ENCODE measurements around the gene ERC2.
A peak's percentile ranks its signal among the peaks of the same experiment; 100 is the strongest.

Gene ERC2

DNA sequence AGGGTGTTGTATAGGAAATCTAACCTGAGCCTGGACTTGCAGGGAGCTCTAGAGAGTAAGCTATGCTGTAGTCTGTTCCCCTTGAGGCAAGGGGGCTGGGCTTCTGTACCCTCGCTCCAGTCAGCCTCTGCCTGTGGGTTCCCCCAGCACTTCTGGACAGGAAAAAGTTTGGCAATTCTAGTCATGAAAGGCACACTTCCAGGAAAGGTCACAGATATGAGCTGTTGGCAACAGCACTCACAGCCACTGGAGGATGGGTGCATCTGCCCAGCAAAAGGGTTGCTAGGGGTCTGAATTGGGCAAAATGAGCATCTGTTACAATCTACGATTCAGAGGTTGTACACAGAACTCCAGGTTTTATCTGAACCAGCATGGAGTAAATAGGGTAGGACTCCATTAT lies 281.2 kb downstream of the ERC2 start:
- DNase-seq (ENCODE audit: low spot score), result no peak

DNA sequence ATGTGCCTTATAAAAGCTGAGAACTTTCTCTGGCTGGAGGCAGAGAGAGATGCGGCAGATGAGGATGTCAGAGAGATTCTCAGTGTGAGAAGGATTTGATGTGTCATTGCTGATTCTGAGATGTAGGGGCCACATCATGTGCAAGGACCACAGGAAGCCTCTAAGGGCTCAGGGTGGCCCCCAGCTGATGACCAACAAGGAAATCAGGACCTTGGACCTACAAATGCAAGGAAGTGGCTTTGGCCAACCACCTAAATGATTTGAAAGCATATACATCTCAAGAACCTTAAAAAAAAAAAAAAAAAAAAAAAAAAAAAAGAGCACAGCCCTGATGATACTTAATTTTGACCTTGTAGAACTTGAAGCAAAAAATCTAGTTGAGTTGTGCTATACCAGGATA lies 282.4 kb downstream of the ERC2 start:
- no peak for DNase-seq (ENCODE audit: low spot score)

DNA sequence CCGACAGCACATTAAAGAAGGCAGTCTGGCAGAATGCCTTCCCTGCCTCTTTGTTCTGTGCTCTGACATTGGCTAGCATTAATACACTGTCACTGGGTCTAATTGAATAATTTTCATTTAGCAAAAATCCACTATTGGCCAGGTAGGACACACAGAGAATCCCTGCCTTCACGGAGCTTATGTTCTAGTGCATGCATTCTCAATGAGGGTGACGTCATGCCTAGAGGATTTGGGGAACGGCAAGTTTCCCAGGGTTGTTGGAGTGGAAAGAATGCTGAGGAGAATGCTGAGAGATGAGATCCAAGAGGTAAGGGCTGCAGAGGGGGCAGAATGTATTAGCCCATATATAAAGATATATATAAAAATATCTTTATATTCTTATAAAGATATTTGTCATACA lies 284.7 kb downstream of the ERC2 start:
- no peak for DNase-seq (ENCODE audit: low spot score)

DNA sequence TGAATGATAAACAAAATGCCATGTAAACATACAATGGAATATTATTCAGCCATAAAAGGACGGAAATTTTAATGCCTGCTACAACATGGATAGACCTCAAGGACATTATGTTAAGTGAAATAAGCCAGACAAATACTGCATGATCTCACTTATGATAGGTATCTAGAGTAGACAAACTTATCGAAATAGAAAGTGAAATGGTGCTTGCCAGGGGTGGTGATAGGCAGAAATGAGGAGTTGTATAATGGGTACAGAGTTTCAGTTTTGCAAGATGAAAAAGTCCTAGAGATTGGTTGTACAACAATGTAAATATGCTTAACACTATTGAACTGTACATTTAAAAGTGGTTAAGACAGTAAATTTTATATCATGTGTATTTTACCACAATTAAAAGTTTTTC lies 287.8 kb downstream of the ERC2 start:
- DNase-seq (ENCODE audit: low spot score), result no peak

DNA sequence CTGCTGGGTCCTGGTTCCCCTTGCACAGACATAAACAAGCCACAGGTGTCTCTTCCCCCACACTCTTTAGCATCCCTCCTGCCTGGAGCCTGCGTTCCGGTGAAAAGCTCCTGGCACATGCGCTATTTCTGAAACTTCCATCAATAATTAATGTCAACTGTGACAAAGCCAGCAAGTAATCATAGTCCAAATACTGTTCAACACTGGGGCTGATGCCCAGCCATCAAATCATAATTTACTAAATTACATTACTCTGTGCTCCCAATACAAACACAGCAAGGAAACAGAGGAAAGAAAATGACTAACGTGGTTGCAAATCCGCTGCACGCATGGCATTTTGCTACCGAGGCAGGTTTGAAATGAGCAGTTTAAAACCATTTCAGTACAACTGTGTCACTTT lies 294.7 kb downstream of the ERC2 start:
- DNase-seq (ENCODE audit: low spot score), result no peak

DNA sequence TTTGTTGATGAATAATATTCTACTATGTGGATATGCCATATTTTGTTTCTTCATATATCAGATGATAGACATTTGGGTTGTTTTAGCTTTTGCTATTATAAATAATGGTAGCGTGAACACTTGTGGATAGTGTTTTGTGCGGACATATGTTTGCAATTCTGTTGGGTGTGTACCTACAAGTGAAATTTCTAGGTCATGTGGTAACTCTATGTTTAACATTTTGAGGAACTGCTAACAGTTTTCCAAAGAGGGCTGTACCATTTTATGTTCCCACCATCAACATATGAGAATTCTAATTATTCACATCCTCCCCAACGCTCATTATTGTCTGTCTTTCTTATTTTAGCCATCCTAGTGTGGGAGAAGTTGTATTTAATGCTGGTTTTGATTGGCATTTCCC lies 303.8 kb downstream of the ERC2 start:
- no peak for DNase-seq (ENCODE audit: low spot score)

DNA sequence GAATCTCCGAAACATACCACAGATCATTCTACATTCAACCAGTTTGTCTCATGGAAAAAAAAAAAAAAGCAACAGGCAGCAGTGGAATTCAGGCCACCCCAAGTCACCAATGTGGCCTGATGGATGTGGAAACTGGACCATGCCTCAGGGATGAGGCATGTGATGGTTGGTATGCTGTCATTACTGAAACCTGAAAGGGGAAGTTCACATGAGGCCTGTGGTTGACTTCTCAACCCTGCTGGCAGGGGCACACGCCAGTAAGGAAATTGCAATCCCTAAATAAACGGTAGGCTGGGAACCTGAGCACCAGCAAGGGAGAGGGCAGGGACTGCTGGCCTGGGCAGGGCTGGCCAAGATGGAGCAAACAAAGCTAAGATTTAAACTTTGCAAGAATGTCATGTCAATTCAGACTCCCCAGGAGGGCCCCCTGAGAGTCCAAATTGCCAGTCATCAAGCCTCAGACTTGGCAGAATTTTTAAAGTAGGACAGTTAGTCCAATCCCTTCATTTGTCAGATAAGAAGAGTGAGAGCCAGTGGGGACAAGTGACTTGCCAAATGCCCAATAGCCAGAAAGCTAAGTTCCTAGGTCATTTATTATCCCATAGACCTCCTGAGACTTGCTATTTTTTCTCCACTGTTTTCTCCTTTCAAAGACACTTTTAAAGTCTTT lies 310.4 kb downstream of the ERC2 start:
- no peak for DNase-seq (ENCODE audit: low spot score)

DNA sequence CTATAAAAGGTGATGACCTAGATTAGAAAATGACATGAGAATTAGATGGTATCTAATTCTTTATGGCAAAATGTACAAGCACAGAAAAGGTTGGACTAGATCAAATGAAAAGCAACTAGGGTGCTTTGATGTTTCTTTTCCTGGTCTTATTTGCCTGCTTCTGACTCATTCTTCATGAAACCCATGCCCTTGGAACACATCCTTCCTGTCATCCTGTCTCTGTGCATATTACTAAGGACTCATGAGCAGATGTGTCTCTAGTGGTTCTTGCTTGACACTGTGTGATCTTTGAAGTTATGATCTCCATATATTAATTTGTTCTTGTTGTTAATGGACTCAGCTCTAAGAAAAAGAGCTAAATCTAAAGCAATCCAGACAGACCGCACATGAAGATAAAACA lies 314.0 kb downstream of the ERC2 start:
- DNase-seq (ENCODE audit: low spot score), result no peak

DNA sequence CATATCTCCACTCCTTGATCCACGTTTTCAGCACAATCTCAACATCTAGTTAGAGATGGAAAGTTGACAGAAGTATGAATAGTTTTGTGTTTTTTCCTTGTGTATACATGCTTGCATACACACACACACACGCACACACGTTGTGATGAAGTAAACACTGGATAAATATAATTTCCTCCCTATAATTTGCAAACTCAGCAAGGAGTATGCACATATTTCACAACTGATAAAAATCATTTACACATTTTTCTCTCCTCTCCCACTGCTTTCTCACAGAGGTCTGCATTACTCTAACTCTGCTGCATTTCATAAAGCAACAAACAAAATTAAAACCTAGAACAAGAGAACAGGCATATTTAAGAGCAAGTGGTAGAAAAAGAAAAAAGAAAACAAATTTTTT lies 320.9 kb downstream of the ERC2 start:
- DNase-seq (ENCODE audit: low spot score), result no peak

DNA sequence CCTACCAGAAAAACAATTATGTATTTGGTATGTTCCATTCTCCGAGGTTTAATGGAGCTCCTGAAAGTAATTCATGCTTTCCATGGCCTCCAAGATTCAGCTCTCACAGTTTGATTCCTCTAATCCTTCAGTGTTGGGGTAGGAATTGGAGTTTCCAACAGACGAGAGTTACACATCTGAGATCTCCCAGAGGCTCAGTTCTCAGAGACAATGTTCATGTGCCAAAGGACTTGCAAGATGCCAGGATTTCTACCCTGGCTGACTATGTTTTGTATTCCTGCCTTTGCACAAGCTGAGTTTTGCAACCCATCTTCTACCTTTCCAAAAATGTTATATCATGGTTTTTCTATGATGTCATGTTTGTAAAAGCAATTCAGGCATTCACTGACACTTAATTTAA lies 322.9 kb downstream of the ERC2 start:
- DNase-seq (ENCODE audit: low spot score), result no peak

DNA sequence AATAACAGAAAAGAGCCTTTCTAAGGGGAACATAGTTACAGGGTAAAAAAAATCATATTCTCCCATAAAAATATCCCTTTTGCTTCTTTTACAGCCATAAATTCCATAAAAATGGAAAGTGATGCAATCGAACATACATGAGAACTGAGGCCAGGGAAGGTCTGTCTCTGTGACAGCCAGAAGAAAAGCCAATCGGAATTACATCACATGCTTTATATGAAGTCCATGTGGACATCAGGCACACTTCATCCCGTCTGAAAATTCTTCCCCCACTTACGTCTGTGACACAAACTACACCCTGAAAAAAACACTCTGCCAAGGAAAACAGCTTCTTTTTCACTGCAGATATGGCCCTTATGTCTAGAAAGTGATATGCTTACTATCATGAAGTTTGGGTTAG lies 323.5 kb downstream of the ERC2 start:
- DNase-seq (ENCODE audit: low spot score), result no peak

DNA sequence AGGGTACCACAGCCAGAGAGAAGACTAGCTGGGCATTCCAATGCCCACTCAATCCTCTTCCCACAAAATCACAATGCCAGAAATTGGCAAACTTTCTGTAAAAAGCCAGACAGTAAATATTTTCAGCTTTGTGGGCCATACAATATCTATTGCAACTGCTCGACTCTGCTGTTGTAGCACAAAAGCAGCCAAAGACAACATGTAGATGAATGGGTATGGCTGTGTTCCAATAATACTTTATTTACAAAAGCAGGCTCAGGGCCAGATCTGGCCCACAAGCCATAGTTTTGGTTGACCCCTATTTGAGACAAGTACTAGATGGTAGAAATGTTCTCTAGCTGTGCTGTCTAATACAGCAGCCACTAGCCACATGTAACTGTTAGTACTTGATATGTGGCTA lies 330.9 kb downstream of the ERC2 start:
- DNase-seq (ENCODE audit: low spot score), result no peak

DNA sequence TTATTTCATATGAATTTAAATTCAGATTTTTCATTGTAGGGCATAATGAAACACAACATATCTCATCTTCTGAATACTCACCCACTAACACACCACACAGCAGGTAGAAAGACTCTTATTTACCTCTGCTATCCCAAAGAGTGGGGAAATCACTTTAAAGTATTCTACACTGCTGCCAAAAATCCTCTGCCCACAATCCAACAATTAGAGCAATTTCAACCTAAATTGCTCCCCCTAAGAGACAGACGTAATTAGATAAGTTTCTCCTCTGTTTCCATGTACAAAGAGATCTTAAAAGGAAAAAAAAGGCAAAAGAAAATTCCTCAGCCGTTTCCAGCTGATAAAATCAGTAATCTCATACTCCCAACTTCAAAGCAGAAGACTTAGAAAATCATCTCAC lies 331.8 kb downstream of the ERC2 start:
- no peak for DNase-seq (ENCODE audit: low spot score)

DNA sequence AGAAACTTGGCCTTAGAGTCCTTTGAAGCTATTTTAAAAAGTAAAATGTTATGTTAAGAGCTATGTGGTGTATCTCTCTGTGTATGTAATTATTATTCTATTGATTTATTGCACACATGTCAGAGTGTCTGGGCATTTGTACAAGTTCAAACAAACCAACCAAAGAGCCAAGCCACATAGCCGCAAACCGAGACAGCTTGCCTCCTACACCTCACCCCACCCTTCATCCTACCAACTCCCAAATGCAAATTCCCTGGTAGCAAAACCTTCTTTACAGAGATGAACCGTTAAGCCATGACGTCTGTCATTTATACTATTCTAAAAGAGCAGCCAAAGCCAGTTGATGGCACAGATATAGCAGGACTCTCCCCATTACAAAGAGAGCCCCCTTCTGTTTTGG lies 332.3 kb downstream of the ERC2 start:
- DNase-seq (ENCODE audit: low spot score), result no peak

DNA sequence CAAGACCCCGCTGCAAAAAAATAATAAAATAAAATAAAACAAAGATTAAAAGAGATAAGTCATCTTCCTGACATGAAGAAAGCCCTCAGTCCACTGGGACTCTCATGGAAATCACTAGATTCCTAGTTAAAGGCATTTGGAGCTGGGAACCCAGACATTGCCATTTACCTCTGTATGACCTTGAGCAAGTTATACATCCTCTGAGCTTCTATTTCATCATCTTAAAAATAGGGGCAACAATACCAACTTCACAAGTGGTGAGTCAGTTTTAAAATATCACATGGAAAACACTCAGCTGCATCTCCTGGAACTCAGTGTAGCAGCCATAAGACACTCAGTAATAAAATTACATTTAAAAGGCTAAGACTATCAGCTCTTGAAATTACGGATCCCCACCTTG lies 334.8 kb downstream of the ERC2 start:
- no peak for DNase-seq (ENCODE audit: low spot score)

DNA sequence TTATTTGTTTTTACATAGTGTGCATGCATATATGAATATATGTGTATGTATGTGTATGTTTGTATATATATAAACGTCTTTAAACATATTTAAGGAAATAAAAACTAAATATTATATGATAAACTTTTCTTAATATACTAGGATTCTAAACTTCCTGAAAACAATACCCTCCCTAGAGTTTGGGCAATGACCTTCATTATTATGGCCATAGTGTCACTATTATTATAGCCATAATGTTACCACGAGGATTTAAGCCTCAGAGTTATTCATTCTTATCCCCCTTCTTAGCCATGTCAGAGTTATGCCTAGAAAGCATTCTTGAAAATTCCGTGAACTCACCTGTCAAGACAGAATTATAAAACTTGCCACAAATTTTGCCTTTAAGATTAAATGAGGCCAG lies 335.5 kb downstream of the ERC2 start:
- DNase-seq (ENCODE audit: low spot score), result no peak

DNA sequence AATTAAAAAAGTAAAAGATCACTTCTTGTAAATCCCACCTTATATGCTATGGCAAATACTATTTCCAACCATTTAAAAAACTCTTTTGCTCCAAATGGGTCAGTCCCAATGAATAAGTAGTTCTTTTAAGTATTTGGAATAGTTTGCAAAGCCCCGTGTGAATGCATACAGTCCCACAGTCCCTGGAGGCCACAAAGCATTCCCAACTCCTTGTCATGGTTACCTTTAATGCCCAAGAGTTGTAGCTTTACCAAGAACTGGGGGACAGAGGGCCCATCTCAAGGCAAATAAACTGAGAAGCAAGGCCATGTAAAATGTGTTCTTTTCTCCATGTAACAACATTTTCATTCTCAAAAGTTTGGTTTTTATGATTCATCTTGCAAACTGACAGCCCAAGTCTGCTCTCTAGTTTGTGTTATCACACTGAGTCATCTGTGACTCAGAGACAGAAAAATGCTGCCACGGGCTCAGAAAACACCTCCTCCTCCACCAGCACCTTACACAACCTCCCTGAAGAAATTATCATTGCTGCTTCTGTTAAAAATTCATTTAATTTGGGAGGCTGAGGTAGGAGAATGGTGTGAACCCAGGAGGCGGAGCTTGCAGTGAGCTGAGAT lies 336.2 kb downstream of the ERC2 start:
- peak; percentile 53 for DNase-seq (ENCODE audit: low spot score)

DNA sequence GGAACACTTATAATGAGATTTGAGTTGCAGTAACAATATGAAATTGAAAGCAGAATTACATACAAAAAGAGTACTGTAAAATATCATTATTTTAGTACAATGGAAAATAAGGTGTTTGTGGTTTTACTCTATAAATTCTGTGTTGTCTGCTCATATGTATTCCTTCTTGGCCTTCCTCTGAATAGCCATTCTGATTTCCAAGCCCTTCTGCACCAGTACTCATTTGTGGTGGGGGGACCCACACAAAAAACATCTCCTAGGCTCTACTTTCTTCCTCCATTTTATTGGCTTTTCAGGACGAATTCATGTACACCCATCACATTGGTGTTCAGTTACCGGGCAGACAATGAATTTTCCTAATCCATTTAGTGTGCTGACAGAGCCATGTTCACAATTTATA lies 338.2 kb downstream of the ERC2 start:
- DNase-seq (ENCODE audit: low spot score), result no peak

DNA sequence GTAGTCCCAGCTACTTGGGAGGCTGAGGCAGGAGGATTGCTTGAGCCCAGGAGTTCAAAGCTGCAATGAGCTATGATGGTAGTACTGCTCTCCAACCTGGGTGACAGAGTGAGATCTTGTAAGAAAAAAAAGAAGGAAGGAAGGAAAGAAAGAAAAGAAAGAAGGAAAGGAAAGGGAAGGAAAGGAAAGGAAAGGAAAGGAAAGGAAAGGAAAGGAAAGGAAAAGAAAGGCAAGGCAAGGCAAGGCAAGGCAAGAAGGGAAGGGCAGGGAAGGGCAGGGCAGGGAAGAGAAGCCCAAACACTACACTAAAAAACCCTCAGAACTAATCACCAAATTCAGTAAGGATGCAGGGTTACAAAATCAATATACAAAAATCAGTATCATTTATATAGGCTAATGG lies 341.6 kb downstream of the ERC2 start:
- DNase-seq (ENCODE audit: low spot score), result no peak

DNA sequence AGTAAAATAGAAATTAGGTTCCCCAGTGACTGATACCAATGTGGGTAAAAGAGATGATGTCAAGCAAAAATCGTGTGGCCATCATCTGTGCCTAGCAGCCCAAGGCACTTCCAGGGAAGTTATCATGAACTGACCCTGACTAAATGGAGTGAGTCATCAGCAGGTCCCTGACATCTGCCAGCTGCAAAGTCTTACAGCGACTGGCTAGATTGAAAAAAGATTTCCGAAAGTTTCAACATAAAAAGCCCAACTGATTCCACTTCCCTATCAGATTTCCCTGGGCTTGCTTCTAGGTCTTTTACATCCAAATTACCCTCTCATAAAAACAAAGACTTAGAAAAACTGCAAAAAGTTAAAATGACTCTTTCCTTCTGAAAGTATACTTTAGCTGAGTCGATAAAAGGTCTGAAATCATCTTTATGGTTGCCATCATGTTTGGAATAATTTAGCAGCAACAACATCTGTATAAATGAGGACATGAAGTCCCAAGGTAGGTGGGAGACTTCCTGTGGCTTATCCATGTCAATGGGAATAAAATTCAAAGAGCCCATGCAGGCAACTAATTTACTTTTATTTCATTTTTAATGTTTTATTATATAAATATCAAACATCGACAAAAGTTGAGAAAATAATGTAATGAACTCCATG lies 342.8 kb downstream of the ERC2 start:
- DNase-seq (ENCODE audit: low spot score), result no peak

DNA sequence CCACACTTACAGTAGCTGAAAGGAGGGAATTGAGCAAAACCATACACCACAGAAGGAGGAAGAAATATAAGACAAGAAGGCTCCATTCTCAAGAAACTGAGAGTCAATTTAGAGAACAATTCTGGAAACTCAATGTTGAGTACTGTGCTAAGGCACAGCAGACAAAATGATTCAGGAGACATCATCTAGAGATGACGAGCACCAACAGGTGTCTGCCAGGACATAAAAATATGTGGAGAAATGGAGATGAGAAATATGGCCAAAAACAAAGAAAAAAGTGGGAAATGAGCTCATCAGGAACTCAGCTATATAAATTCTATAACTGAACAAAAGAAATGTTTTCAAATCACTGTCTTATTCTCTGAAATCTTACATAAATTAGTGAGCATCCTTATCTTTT lies 343.7 kb downstream of the ERC2 start:
- DNase-seq (ENCODE audit: low spot score), result no peak

DNA sequence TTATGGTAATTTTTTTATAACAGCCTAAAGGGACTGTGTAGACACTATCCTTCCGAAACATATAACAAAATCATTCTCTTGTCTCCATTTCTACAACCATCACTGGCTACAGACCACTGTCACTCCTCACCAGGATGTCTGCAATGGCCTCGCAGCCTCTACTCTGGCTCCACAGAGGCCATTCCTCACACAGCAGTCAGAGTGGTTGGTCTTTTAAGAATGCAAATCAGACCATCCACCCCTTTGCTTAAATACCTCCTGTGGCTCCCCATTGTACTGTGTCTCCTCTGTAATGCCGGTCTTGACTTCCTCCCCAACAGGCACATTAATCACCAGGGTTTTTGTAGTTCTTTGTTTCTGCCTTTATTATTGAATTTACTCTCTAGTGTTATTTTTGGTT lies 344.8 kb downstream of the ERC2 start:
- no peak for DNase-seq (ENCODE audit: low spot score)

DNA sequence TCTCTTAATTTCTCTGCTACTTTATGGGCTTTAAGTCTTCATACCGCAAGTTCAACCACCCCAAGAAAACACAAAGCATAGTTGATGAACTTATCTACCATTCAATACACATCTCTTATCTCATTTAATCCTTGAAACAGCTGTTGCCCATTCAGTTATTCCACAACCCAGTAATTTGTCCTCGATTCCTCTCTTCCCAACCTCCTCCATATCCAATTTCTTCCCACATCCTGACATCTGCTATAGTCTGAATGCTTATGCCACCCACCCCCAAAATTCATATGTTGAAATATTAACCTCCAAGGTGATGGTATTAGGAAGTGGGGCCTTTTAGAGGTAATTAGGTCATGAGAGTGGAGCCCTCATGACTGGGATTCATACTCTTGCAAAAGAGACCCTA lies 345.4 kb downstream of the ERC2 start:
- DNase-seq (ENCODE audit: low spot score), result no peak

DNA sequence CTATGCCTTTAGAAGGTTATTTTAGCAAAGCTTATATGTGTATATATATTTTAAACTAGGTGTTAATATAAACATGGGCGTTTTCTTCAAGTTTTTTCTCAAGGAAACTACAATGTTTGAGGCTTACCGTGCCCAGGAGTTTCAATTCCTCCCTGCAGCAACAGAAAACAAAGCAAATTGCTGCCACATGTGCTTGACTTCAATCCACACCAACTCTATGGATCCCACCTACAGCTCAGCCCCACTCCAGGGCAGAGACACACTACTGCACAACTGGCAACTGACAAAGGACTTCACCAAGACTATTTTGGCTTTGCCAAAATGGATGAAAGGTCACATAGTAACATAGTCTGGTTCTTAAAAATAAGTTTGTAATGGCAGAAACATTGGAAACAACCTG lies 346.6 kb downstream of the ERC2 start:
- DNase-seq (ENCODE audit: low spot score), result no peak

All from ecto neural progenitor cell (in vitro differentiated cells).